GM18861 (cell line): ENCODE results near the gene FAM117B.
"Not testable (repeated sequence)": the region's sequence is repeated elsewhere in the genome, so short reads cannot be mapped to it uniquely, and the experiment has no call there.

Experiments
- ATAC-seq: cut with Tn5 transposase; IDR thresholded peaks from one replicate; pipeline ENCODE4 v1.9.1; 2021; ENCODE audit not compliant: unreplicated experiment

Gene FAM117B

GRCh38 chr2:202757339-202757738, 122.6 kb downstream of the FAM117B start:
- no peak for ATAC-seq

GRCh38 chr2:202758128-202758527, 123.4 kb downstream of the FAM117B start:
- no peak for ATAC-seq

DNA sequence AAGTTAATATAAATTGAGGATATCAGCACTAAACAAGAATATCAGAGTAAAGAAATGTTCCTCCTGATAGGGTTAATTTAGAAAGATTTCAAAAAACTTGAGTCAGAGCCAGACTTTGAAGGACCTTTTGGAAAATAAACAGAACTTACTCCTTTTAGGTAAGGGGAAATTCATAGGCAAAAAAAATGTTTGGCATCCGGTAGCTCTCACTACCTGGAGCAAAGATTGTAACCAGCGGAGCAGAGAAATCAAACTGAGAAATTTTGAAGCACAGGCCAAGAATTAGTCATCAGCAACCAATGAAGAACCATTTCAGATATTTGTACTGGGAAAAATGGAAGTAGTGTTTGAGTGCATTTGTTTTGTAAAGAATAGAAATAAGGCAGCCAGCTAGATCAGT, 123.8 kb downstream of the FAM117B start:
- ATAC-seq: no peak

DNA sequence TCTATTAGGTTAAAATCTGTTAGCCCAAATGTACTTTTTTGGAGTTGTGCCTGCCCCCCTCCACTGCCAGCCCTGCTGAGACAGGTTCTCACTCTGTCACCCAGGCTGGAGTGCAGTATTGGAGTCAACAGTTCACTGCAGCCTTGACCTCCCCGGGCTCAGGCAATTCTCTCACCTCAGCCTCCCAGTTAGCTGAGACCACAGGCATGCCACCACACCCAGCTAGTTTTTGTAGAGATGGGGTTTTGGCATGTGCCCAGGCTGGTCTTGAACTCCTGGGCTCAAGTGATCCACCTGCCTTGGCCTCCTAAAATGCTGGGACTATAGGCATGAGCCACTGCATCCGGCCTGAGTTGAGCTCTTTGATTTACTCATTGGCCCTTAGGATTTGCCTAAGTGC, 126.1 kb downstream of the FAM117B start:
- no peak for ATAC-seq

- ATAC-seq: no peak
Observed at GRCh38 chr2:202762556-202762955, 127.8 kb downstream of the FAM117B start.

DNA sequence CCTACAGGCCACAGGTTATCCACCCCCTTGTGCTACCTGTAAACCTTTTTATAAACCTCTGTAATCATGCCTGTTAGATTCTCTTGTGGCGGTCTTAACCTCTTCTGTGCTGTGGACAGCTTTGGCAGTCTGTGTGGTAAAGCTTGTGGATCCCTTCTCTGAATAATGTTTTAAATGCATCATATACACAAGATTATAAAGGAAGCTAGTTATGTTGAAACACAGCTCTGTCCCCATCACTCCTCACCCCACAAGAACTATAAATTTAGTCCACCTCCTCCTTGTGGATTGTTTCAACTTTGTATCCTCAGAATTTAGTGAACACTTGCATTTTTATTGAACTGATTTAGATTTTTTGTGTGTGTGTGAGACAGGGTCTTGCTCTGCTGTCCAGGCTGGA, 129.1 kb downstream of the FAM117B start:
- no peak for ATAC-seq

GRCh38 chr2:202764991-202765390, 130.2 kb downstream of the FAM117B start:
- ATAC-seq: no peak

GRCh38 chr2:202765436-202765835, 130.7 kb downstream of the FAM117B start:
- no peak for ATAC-seq

DNA sequence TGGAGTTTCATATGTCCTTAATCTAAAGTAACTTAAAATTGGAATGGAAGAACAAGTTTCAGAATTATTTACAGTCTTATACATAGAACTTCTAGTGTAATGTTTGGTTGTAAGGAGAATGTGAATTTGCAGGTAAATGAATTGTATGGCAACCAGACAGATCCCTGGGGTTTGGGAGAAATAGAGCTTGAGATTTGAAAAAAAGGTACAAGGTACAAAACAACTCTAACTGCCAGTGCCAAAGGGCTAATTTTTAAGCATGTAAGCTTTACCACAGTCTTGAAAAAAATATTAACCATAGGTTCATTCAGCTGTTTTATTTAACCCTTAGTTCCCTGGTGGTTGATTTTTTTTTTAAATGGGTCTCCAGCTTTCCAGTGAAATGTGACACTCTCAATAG, 133.5 kb downstream of the FAM117B start:
- ATAC-seq: no peak

GRCh38 chr2:202769201-202769600, 134.4 kb downstream of the FAM117B start:
- ATAC-seq: no peak

DNA sequence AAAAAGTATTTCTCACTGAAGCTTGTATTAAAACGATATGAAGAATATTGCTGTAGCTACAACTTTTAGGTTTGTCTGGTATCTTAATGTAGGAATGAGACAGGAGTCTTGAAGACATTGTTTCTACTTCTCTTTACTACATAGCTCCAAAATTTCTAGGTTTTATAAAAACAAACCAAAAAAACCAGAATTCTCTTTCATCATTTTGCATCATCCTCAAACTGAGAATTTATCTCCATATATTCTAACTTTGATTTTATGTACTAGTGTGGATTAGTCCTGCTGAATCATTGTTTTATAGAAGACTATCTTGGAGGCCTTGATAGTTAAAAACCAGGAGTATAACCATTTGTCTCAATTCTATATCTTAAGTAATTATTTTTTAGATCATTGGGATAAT, 136.6 kb downstream of the FAM117B start:
- ATAC-seq: no peak

DNA sequence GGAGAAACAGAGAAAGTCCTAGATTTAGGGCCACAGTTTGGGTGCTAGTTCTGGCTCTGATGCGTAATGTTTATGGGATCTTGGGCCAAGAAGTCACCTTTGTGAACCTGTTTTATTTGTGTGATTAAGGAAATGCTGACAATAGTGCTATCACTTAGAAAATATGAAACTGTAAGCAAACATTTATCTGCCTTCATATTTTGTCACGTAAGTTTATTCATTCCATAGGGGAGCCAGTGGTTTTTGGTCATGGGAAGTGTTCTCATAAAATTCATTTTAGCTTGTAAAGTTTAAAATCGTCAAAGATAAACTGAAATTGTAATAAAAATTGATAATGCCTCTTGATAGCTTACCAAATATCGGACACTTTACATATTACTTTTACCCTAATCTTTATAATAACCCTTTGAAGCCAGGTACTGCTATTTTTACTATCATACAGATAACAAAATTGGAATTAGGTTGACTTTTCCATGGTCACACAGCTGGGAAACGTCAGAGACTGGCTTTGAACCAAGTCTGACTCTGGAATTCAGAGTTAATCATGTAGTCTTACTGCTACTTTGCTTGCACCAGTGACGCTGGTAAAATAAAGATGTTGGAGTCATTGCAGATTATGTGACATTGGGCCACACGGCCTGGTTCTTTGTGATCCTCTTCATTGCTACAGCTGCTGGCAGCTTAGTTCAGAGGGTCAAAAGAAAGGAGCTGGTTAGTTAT, 137.1 kb downstream of the FAM117B start:
- no peak for ATAC-seq

DNA sequence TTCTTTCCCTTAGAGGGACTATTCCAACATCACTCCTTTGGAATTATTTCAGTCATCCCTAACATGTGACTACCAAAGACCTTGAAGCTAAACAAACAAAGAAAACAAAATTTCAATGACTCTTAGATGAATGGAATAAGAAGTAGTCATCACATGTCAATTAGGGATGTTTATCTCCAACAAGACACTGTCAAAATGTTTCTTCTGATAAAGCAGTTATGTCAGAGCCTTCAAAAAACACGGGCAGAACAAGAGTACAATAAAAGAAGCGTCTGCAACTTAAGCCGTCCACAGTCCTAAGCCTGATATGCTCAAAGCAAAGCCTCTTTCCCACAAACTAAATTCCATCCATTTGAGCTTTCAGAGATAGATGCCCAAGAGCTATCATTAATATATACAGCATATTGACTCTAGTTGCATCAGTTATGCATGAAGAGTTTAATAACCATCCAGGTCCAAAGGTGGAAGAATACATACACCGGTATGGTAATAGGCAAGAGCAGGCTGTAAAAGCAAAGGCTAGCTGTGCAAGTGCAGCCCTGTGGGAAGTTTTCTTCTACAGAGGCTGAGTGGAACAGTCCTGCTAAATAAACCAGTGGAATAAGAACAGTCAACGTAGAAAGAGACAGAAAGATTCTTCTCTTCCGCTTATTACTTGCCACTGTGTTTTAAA, 138.7 kb downstream of the FAM117B start:
- no peak for ATAC-seq

DNA sequence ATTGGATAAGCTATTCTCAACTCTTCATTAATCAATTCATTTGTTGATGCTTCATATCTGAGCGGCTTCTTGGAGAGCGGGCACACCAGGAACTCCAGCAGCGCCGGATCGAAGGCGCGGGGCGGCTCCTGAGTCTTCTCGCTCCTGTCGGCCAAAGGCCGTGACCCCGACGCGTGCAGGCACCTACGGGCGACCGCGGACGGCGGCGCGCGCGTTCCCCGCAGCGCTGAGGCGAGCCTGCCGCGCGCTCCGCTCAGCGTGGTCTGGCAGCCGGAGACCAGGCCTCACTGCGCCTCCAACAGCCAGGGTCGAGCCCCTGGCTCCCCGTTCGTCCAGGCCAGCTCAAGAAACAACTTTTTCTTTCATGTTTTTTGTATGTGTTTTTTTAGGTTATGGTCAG, 139.3 kb downstream of the FAM117B start:
- ATAC-seq: no peak

DNA sequence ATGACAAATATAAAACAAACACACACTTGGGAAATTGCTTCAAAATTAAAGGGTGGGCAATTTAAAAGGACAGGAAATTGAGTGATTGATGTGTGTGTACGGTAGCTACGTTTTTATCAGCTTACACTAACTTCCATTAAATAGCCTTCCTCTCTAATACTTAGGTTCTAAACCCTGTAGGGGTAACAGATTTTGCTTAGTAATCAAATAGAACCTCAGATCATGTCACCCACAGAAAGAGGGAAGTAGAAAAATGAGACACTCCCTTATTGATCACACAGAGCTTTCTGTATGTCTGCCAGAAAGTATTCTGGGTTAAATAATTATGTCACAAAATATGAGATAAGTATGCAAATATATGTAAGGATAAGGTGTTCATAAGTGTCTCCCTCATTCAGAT, 143.4 kb downstream of the FAM117B start:
- ATAC-seq: no peak

GRCh38 chr2:202780514-202781021, 145.8 kb downstream of the FAM117B start:
- peak; percentile 97 for ATAC-seq

GRCh38 chr2:202782940-202783558, 148.3 kb downstream of the FAM117B start:
- no peak for ATAC-seq

GRCh38 chr2:202786842-202787241, 152.1 kb downstream of the FAM117B start:
- no peak for ATAC-seq

- ATAC-seq: no peak
Observed at GRCh38 chr2:202790676-202791075, 155.9 kb downstream of the FAM117B start.

DNA sequence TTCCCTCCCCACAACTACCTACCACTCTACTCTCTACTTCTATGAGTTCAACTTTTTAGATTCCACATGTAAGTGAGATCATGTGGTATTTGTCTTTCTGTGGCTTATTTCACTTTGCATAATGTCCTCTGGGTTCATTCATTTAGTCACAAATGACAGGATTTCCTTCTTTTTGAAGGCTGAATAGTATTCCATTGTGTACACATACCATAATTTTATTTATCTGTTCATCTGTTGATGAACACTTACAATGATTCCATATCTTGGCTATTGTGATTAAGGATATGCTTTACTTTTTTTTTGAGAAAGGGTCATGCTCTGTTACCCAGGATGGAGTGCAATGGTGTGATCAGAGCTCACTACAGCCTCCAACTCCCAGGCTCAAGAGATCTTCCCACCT, 163.2 kb downstream of the FAM117B start:
- no peak for ATAC-seq

GRCh38 chr2:202805911-202806310, 171.1 kb downstream of the FAM117B start:
- not testable (repeated sequence) for ATAC-seq
